Mammary epithelial cell (primary cell): ENCODE results near the gene AJM1.

Experiments
- CTCF ChIP-seq, 2 donors: IDR thresholded peaks in 1 of 2; conservative IDR thresholded peaks in 1 of 2; 2 replicates each; pipeline ENCODE4 v1.5.1; 2011 to 2012; ENCODE audit warnings: inconsistent platforms in 2 of 2, low read length in 2 of 2, mild to moderate bottlenecking in 2 of 2, control low read depth in 1 of 2, low read depth in 1 of 2; ENCODE audit not compliant: insufficient read depth in 1 of 2; ENCODE audit errors: extremely low read depth in 1 of 2
- EZH2 ChIP-seq: IDR thresholded peaks from 2 replicates; pipeline ENCODE4 v1.6.1; 2012; ENCODE audit warnings: low read length, inconsistent platforms, borderline replicate concordance

GRCh38 chr9:136875155-136875554, 32.9 kb downstream of the AJM1 start:
- no peak for TF ChIP-seq CTCF (conservative IDR thresholded peaks at IDR 0.05 in 1 of 2, IDR thresholded peaks at IDR 0.05 in 1 of 2; ENCODE audit: extremely low read depth in 1 of 2, insufficient read depth in 1 of 2, low read depth in 1 of 2, low read length in 2 of 2)
- no peak for TF ChIP-seq EZH2
